ENCODE results near the gene ADAMTSL2. TPM values are rescaled to one million over a fixed set of nuclear protein-coding genes. Genes with fewer than 3 reads are reported as not detected.
A peak's percentile ranks its signal among the peaks of the same experiment; 100 is the strongest.

ADAMTSL2 gene
- total and polyA plus RNA-seq, 2 of the 13 experiments (the other 11 are each of a cell fraction or from before 2014, with no cell fraction given): 1.9 to 3.8 TPM

- TF ChIP-seq RFXANK (CRISPR knock-in tag; IDR thresholded peaks at IDR 0.05) (no peak), ZBTB42 (CRISPR knock-in tag; IDR thresholded peaks at IDR 0.05) (no peak), YEATS4 (CRISPR knock-in tag; IDR thresholded peaks at IDR 0.05; ENCODE audit: borderline replicate concordance) (0 out of 2 replicates have a peak, but pooled peaks have one; percentile 38), ZC3H13 (CRISPR knock-in tag; IDR thresholded peaks at IDR 0.05) (no peak; the same call in 1 of the 2 replicates), HCFC1 (IDR thresholded peaks at IDR 0.05; ENCODE audit: low read depth, low read length) (no peak), MAZ (IDR thresholded peaks at IDR 0.05; ENCODE audit: borderline replicate concordance, low read depth, low read length) (0 out of 2 replicates have a peak, but pooled peaks have one; percentile 31), MAZ (CRISPR knock-in tag; IDR thresholded peaks at IDR 0.05; ENCODE audit: low read depth) (peak; percentile 77), ZNF574 (CRISPR knock-in tag; IDR thresholded peaks at IDR 0.05) (0 out of 2 replicates have a peak, but pooled peaks have one; percentile 29), ZKSCAN8 (CRISPR knock-in tag; IDR thresholded peaks at IDR 0.05; ENCODE audit: borderline replicate concordance) (no peak), ZGPAT (CRISPR knock-in tag; IDR thresholded peaks at IDR 0.05) (peak; percentile 37; the same call in 1 of the 2 replicates), ZFP36L2 (CRISPR knock-in tag; IDR thresholded peaks at IDR 0.05) (no peak), SNAI1 (CRISPR knock-in tag; IDR thresholded peaks at IDR 0.05; ENCODE audit: borderline replicate concordance) (no peak), HOXA7 (CRISPR knock-in tag; IDR thresholded peaks at IDR 0.05) (no peak), SAFB2 (CRISPR knock-in tag; IDR thresholded peaks at IDR 0.05; ENCODE audit: borderline replicate concordance, low read depth) (no peak), ELF3 (CRISPR knock-in tag; IDR thresholded peaks at IDR 0.05) (no peak), NCOA2 (CRISPR knock-in tag; IDR thresholded peaks at IDR 0.05) (no peak), GTF3A (CRISPR knock-in tag; conservative IDR thresholded peaks at IDR 0.05) (no peak), KDM1A (CRISPR knock-in tag; IDR thresholded peaks at IDR 0.05) (no peak), GATAD2A (CRISPR knock-in tag; IDR thresholded peaks at IDR 0.05) (no peak)
- TF ChIP-seq, protein P1, sequence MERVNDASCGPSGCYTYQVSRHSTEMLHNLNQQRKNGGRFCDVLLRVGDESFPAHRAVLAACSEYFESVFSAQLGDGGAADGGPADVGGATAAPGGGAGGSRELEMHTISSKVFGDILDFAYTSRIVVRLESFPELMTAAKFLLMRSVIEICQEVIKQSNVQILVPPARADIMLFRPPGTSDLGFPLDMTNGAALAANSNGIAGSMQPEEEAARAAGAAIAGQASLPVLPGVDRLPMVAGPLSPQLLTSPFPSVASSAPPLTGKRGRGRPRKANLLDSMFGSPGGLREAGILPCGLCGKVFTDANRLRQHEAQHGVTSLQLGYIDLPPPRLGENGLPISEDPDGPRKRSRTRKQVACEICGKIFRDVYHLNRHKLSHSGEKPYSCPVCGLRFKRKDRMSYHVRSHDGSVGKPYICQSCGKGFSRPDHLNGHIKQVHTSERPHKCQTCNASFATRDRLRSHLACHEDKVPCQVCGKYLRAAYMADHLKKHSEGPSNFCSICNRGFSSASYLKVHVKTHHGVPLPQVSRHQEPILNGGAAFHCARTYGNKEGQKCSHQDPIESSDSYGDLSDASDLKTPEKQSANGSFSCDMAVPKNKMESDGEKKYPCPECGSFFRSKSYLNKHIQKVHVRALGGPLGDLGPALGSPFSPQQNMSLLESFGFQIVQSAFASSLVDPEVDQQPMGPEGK (CRISPR knock-in tag; IDR thresholded peaks at IDR 0.05): peak; percentile 90
- TF ChIP-seq, protein P2, sequence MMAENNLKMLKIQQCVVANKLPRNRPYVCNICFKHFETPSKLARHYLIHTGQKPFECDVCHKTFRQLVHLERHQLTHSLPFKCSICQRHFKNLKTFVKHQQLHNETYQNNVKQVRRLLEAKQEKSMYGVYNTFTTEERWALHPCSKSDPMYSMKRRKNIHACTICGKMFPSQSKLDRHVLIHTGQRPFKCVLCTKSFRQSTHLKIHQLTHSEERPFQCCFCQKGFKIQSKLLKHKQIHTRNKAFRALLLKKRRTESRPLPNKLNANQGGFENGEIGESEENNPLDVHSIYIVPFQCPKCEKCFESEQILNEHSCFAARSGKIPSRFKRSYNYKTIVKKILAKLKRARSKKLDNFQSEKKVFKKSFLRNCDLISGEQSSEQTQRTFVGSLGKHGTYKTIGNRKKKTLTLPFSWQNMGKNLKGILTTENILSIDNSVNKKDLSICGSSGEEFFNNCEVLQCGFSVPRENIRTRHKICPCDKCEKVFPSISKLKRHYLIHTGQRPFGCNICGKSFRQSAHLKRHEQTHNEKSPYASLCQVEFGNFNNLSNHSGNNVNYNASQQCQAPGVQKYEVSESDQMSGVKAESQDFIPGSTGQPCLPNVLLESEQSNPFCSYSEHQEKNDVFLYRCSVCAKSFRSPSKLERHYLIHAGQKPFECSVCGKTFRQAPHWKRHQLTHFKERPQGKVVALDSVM (CRISPR knock-in tag; IDR thresholded peaks at IDR 0.05): peak; percentile 88; the same call in 1 of the 2 replicates
Observed at GRCh38 chr9:133534346-133535291, at the start of gene ADAMTSL2 (continued).
